ENCODE measurements around the gene MAP4K3.

The MAP4K3 gene

GRCh38 chr2:39437522-39438296 lies 624 bp upstream of the MAP4K3 start:
- DNase-seq: no peak

GRCh38 chr2:39435741-39436591 lies 1.1 kb downstream of the MAP4K3 start:
- no peak for DNase-seq

GRCh38 chr2:39435234-39435633 lies 1.9 kb downstream of the MAP4K3 start:
- no peak for DNase-seq

- DNase-seq: no peak
Measured at GRCh38 chr2:39434233-39434897, 2.7 kb downstream of the MAP4K3 start.

GRCh38 chr2:39433586-39434195 lies 3.4 kb downstream of the MAP4K3 start:
- DNase-seq: no peak

GRCh38 chr2:39432701-39433100 lies 4.4 kb downstream of the MAP4K3 start:
- no peak for DNase-seq

GRCh38 chr2:39431592-39432316 lies 5.3 kb downstream of the MAP4K3 start:
- DNase-seq: no peak

GRCh38 chr2:39429746-39430145 lies 7.3 kb downstream of the MAP4K3 start:
- DNase-seq: no peak

- DNase-seq: no peak
Measured at GRCh38 chr2:39424951-39425350, 12.1 kb downstream of the MAP4K3 start.

GRCh38 chr2:39422700-39423099 lies 14.4 kb downstream of the MAP4K3 start:
- DNase-seq: no peak

- DNase-seq: no peak
Measured at GRCh38 chr2:39421354-39421753, 15.7 kb downstream of the MAP4K3 start.

GRCh38 chr2:39419282-39420223 lies 17.5 kb downstream of the MAP4K3 start:
- DNase-seq: no peak

GRCh38 chr2:39418491-39418890 lies 18.6 kb downstream of the MAP4K3 start:
- DNase-seq: no peak

GRCh38 chr2:39416140-39416539 lies 20.9 kb downstream of the MAP4K3 start:
- DNase-seq: no peak

GRCh38 chr2:39413063-39413737 lies 23.9 kb downstream of the MAP4K3 start:
- no peak for DNase-seq

- no peak for DNase-seq
Measured at GRCh38 chr2:39411181-39411944, 25.7 kb downstream of the MAP4K3 start.

- no peak for DNase-seq
Measured at GRCh38 chr2:39409697-39410389, 27.2 kb downstream of the MAP4K3 start.

GRCh38 chr2:39408351-39409136 lies 28.5 kb downstream of the MAP4K3 start:
- no peak for DNase-seq

Measured in GOT3 (cell line).